K562 (cell line): ENCODE data around the gene IRF1. TPM values are rescaled to one million over a fixed set of nuclear protein-coding genes. Genes with fewer than 3 reads are reported as not detected.
A peak's percentile ranks its signal among the peaks of the same experiment; 100 is the strongest.

Experiments
- BHLHE40 ChIP-seq: IDR thresholded peaks from 2 replicates; pipeline ENCODE4 v1.6.1; 2011; ENCODE audit warnings: low read length, improper control_type of control experiment
- CEBPG ChIP-seq, 3 experiments: fragments of 200-800 bp in 1 of 3; sonication (Bioruptor generic) in 1 of 3; sonication (generic) in 1 of 3; formaldehyde crosslinking in 1 of 3; IDR thresholded peaks in 2 of 3; conservative IDR thresholded peaks in 1 of 3; 2 replicates each; pipeline versions ENCODE4 v1.6.1 to v1.8.0; 2016 to 2022; ENCODE audit warnings: missing compliant biosample characterization in 2 of 3, missing genetic modification characterization in 2 of 3, mild to moderate bottlenecking in 1 of 3, missing genetic modification reagents in 1 of 3
- E2F3 ChIP-seq: fragments of 250-450 bp; sonication (Bioruptor Pico); IDR thresholded peaks from 2 replicates; pipeline ENCODE4 v1.4.0; 2020; ENCODE audit warnings: mild to moderate bottlenecking
- HOMEZ ChIP-seq: fragments of 250-450 bp; sonication (Bioruptor Pico); IDR thresholded peaks from 2 replicates; pipeline ENCODE4 v1.4.0; 2020; ENCODE audit warnings: mild to moderate bottlenecking, moderate library complexity
- MCM5 ChIP-seq: fragments of 450-650 bp; IDR thresholded peaks from 2 replicates; pipeline ENCODE4 v1.6.1; 2016; ENCODE audit warnings: low read depth
- MTF1 ChIP-seq: fragments of 250-450 bp; sonication (Bioruptor Pico); IDR thresholded peaks from 2 replicates; pipeline ENCODE4 v1.9.0; 2021; ENCODE audit warnings: moderate library complexity, mild to moderate bottlenecking, inconsistent platforms, borderline replicate concordance
- NFATC3 ChIP-seq: fragments of 450-650 bp; IDR thresholded peaks from 2 replicates; pipeline ENCODE4 v1.6.1; 2017; ENCODE audit warnings: mild to moderate bottlenecking
- NFE2 ChIP-seq: IDR thresholded peaks from 2 replicates; pipeline ENCODE4 v1.6.1; 2014; ENCODE audit warnings: antibody characterized with exemption, low read depth
- NRF1 ChIP-seq, 2 experiments: fragments of 450-650 bp; IDR thresholded peaks in 1 of 2; conservative IDR thresholded peaks in 1 of 2; 2 replicates each; pipeline ENCODE4 v1.6.1; 2014; ENCODE audit warnings: mild to moderate bottlenecking in 2 of 2
- SMC3 ChIP-seq: conservative IDR thresholded peaks from 2 replicates; pipeline ENCODE4 v1.6.1; 2011; ENCODE audit warnings: low read depth, low read length, improper control_type of control experiment; ENCODE audit not compliant: insufficient read depth
- SNRNP70 ChIP-seq: fragments of 200-400 bp; formaldehyde crosslinking; optimal IDR thresholded peaks from 2 replicates; pipeline ENCODE3; 2017; ENCODE audit warnings: low read depth, low read length
- SP2 ChIP-seq: IDR thresholded peaks from 2 replicates; pipeline ENCODE4 v1.6.1; 2011; ENCODE audit warnings: mild to moderate bottlenecking, low read depth, low read length, moderate library complexity; ENCODE audit not compliant: poor library complexity, severe bottlenecking; ENCODE audit errors: extremely low read depth
- TRIM25 ChIP-seq: fragments of 450-650 bp; IDR thresholded peaks from 2 replicates; pipeline ENCODE4 v1.7.0; 2016; ENCODE audit warnings: borderline replicate concordance
- ZKSCAN1 ChIP-seq: fragments of 150-350 bp; IDR thresholded peaks from 2 replicates; pipeline ENCODE4 v1.6.1; 2016; ENCODE audit warnings: low read depth, low read length
- ZNF143 ChIP-seq: sonication (generic); formaldehyde crosslinking; IDR thresholded peaks from 2 replicates; pipeline ENCODE4 v1.9.0; 2022; ENCODE audit warnings: mild to moderate bottlenecking, missing genetic modification reagents
- ZNF561 ChIP-seq: fragments of 450-650 bp; formaldehyde crosslinking; conservative IDR thresholded peaks from 2 replicates; pipeline ENCODE4 v1.4.0; 2020; ENCODE audit warnings: mild to moderate bottlenecking, moderate library complexity
- ZNF778 ChIP-seq: fragments of 450-650 bp; formaldehyde crosslinking; IDR thresholded peaks from 2 replicates; pipeline ENCODE4 v1.4.0; 2020; ENCODE audit warnings: mild to moderate bottlenecking, moderate library complexity
- polyA plus RNA-seq, 8 experiments: library from polyadenylated mRNA; depleted of rRNA in 4 of 8; stranded (reverse) in 5 of 8; unstranded in 3 of 8; fragments of >200 nt; fragmentation: Nextera tagmentation in 2 of 8; fragmentation: Illumina TruSeq in 1 of 8; extraction: Ambion mirVana in 2 of 8; extraction: Trizol in 1 of 8; gene quantifications; 2 replicates each; pipeline versions ENCODE4 v1.2.1 to v1.2.3, GENCODE V29; 2011 to 2014; ENCODE audit warnings: inconsistent platforms in 1 of 8, missing spikeins in 1 of 8
- total RNA-seq, 7 experiments: library from RNA; depleted of rRNA in 6 of 7; stranded (reverse); fragments of >200 nt in 6 of 7; fragmentation: Illumina TruSeq in 2 of 7; extraction: Trizol in 2 of 7; gene quantifications; 2 replicates each; pipeline versions ENCODE4 v1.2.1 to v1.2.3, GENCODE V29; 2011 to 2021; ENCODE audit warnings: low replicate concordance in 1 of 7
- TF ChIP-seq, protein P1 (sequence below), 2 experiments: fragments of 250-450 bp in 1 of 2; fragments of 450-650 bp in 1 of 2; sonication (Bioruptor Pico) in 1 of 2; IDR thresholded peaks; 2 replicates each; pipeline versions ENCODE4 v1.6.1 to v1.8.0; 2016 to 2021; ENCODE audit warnings: mild to moderate bottlenecking in 2 of 2, moderate library complexity in 2 of 2, missing compliant biosample characterization in 1 of 2, missing genetic modification characterization in 1 of 2
- TF ChIP-seq, protein P2 (sequence below): sonication (generic); formaldehyde crosslinking; IDR thresholded peaks from 2 replicates; pipeline ENCODE4 v1.8.0; 2022; ENCODE audit warnings: mild to moderate bottlenecking, missing genetic modification reagents

IRF1 gene
- total and polyA plus RNA-seq, 9 of the 15 experiments (the other 6 are each of a cell fraction or from before 2014, with no cell fraction given), result 1.1 to 12.3 (median 5.9) TPM

DNA sequence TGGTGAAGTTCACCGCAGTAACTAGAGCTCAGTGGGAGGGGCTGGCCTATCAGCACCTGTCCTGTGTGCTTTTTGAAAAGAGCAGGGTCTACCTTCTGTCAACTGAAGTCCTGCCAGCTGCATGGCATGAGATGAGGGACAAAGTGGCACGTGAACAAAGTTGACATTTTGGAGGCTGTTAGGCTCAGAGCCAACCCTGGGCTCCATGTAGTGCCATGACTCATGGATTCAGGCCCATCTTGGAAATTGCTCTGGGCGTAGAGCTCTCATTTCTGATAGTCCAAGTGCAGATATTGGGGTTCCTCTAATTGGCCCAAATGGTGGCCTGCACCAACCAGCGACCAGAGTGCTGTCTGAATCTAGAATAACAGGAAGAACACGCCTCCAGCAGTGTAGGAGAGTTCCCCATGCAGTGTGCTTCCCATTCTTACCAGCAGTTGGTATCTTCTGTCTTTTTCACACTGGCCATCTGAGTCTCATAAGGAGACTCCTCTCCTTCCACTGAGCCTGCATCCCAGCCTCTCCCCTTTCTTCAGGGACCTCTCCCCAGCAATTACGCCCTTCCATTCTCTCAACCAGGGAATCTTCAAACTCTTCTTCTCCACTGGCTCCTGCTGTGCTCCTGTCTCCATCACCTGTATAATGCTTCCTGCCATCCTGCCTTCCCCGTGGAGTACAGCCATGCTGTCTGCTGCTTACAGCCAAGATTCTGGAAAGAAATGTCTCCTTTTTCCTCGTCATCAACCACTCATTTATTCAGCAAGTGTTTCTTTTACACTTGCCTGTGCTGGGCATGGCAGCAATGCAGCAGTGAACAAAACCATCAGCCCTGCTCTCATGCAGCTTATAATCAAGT lies 30.4 kb downstream of the IRF1 start (continued):
- TF ChIP-seq NFE2 (peak; percentile 55), ZNF561 (CRISPR knock-in tag) (no peak), ZNF143 (CRISPR knock-in tag) (no peak), MTF1 (no peak), HOMEZ (CRISPR knock-in tag) (no peak), SP2 (no peak), NRF1 (conservative IDR thresholded peaks at IDR 0.05 in 1 of 2, IDR thresholded peaks at IDR 0.05 in 1 of 2) (no peak), SNRNP70 (no peak), MCM5 (no peak), BHLHE40 (peak; percentile 63), CEBPG (CRISPR knock-in tag; IDR thresholded peaks at IDR 0.05) (no peak), CEBPG (tag; conservative IDR thresholded peaks at IDR 0.05 in 1 of 2, IDR thresholded peaks at IDR 0.05 in 1 of 2) (no peak), NFATC3 (no peak), ZNF778 (CRISPR knock-in tag) (no peak), SMC3 (no peak), ZKSCAN1 (no peak), E2F3 (CRISPR knock-in tag) (no peak), TRIM25 (no peak)
- TF ChIP-seq, protein P1, sequence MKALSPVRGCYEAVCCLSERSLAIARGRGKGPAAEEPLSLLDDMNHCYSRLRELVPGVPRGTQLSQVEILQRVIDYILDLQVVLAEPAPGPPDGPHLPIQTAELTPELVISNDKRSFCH (CRISPR knock-in tag; IDR thresholded peaks at IDR 0.05), result no peak
- TF ChIP-seq, protein P1 (tag; IDR thresholded peaks at IDR 0.05), result 0 out of 2 replicates have a peak, but pooled peaks have one; percentile 4
- TF ChIP-seq, protein P2, sequence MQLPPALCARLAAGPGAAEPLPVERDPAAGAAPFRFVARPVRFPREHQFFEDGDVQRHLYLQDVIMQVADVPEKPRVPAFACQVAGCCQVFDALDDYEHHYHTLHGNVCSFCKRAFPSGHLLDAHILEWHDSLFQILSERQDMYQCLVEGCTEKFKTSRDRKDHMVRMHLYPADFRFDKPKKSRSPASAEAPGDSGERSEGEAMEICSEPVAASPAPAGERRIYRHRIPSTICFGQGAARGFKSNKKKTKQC (CRISPR knock-in tag), result 0 out of 2 replicates have a peak, but pooled peaks have one; percentile 13
